22Rv1 (cell line): ENCODE results near the gene CNFN.
"Not testable (repeated sequence)": the region's sequence is repeated elsewhere in the genome, so short reads cannot be mapped to it uniquely, and the experiment has no call there.

ENCODE experiments used
- ZFX ChIP-seq: fragments of 450-650 bp; IDR thresholded peaks from 2 replicates; pipeline ENCODE4 v1.6.1; 2017; ENCODE audit warnings: antibody characterized with exemption, borderline replicate concordance
- TF ChIP-seq, protein P1 (sequence below): fragments of 450-650 bp; IDR thresholded peaks from 2 replicates; pipeline ENCODE4 v1.5.1; 2017; ENCODE audit warnings: mild to moderate bottlenecking

DNA sequence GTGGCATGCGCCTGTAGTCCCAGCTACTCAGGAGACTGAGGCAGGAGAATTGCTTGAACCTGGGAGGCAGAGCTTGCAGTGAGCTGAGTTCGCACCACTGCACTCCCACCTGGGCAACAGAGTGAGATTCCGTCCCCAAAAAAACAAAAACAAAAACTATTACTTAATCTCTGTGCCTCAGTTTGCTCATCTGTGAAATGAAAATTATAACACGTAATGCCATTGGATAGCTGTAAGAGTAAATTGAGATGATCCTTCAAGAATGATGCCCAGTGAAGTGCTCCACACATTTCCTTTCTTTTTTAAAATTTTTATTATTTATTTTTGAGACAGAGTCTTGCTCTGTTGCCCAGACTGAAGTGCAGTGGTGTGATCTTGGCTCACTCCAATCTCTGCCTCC is 50.2 kb downstream of the CNFN start:
- TF ChIP-seq, protein P1, sequence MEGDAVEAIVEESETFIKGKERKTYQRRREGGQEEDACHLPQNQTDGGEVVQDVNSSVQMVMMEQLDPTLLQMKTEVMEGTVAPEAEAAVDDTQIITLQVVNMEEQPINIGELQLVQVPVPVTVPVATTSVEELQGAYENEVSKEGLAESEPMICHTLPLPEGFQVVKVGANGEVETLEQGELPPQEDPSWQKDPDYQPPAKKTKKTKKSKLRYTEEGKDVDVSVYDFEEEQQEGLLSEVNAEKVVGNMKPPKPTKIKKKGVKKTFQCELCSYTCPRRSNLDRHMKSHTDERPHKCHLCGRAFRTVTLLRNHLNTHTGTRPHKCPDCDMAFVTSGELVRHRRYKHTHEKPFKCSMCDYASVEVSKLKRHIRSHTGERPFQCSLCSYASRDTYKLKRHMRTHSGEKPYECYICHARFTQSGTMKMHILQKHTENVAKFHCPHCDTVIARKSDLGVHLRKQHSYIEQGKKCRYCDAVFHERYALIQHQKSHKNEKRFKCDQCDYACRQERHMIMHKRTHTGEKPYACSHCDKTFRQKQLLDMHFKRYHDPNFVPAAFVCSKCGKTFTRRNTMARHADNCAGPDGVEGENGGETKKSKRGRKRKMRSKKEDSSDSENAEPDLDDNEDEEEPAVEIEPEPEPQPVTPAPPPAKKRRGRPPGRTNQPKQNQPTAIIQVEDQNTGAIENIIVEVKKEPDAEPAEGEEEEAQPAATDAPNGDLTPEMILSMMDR = not testable (repeated sequence)
- not testable (repeated sequence) for TF ChIP-seq ZFX
